H1 (cell line): ENCODE data around the gene MPV17L. TPM values are rescaled to one million over a fixed set of nuclear protein-coding genes. Genes with fewer than 3 reads are reported as not detected.
"Not testable (repeated sequence)": the region's sequence is repeated elsewhere in the genome, so short reads cannot be mapped to it uniquely, and the experiment has no call there.

Experiments
- CTCF ChIA-PET: fragments of 300-600 bp; sonication (Branson Sonifier 250); formaldehyde crosslinking; loops from one replicate; lab custom pipeline; 2021; ENCODE audit not compliant: partially characterized antibody; lab: Charles Lee
- POLR2A ChIA-PET: fragments of 300-600 bp; sonication (Branson Sonifier 250); formaldehyde crosslinking; loops from one replicate; lab custom pipeline; 2021; ENCODE audit warnings: inconsistent platforms; ENCODE audit not compliant: partially characterized antibody; lab: Charles Lee
- DNase-seq, 2 experiments: peaks; one replicate each; pipeline versions ENCODE4 v3.0.0 to v3.0.0-alpha.2; 2010 to 2022; ENCODE audit warnings: low spot score in 2 of 2, low read depth in 1 of 2, mixed read lengths in 1 of 2
- FAIRE-seq: peaks from 2 replicates; lab custom pipeline; 2011; peaks lifted over from hg19 to GRCh38; lab: Jason Lieb, UNC
- H2AFZ ChIP-seq: 2 replicates; pipeline ENCODE4 v1.8.1; 2012; ENCODE audit warnings: low read length, inconsistent platforms
- H2AK5ac ChIP-seq: 2 replicates; pipeline ENCODE4 v1.6.1; 2013; ENCODE audit warnings: low read depth, low read length
- H2BK120ac ChIP-seq: replicated peaks from 2 replicates; pipeline ENCODE3; 2013; ENCODE audit warnings: low read depth, low read length, inconsistent platforms
- H2BK12ac ChIP-seq: 2 replicates; pipeline ENCODE4 v1.6.1; 2013; ENCODE audit warnings: low read depth, low read length
- H2BK15ac ChIP-seq: 2 replicates; pipeline ENCODE4 v1.6.1; 2013; ENCODE audit warnings: low read length
- H2BK20ac ChIP-seq: 2 replicates; pipeline ENCODE4 v1.6.1; 2013; ENCODE audit warnings: low read length
- H2BK5ac ChIP-seq: 2 replicates; pipeline ENCODE4 v1.6.1; 2013; ENCODE audit warnings: low read depth, low read length
- H3K14ac ChIP-seq: 2 replicates; pipeline ENCODE4 v1.6.1; 2013; ENCODE audit warnings: inconsistent platforms; ENCODE audit not compliant: insufficient read length
- H3K18ac ChIP-seq: 2 replicates; pipeline ENCODE4 v1.6.1; 2013; ENCODE audit warnings: low read length; ENCODE audit errors: extremely low read depth
- H3K23ac ChIP-seq: 2 replicates; pipeline ENCODE4 v1.6.1; 2013; ENCODE audit warnings: inconsistent platforms; ENCODE audit not compliant: insufficient read length
- H3K23me2 ChIP-seq: 2 replicates; pipeline ENCODE4 v1.6.1; 2013; ENCODE audit warnings: low read depth, low read length
- H3K27ac ChIP-seq: 2 replicates; pipeline ENCODE4 v1.6.1; 2011; ENCODE audit warnings: low read depth, low read length, inconsistent platforms
- H3K27me3 ChIP-seq, 4 experiments: replicated peaks in 1 of 4; 1 replicate in 1 of 4; 2 replicates in 3 of 4; pipeline versions ENCODE4 v1.6.1 to v1.8.1; 2011 to 2013; ENCODE audit warnings: low read length in 3 of 4, mild to moderate bottlenecking in 3 of 4, inconsistent platforms in 2 of 4, mixed read lengths in 2 of 4, moderate library complexity in 1 of 4; ENCODE audit not compliant: control insufficient read depth in 3 of 4, insufficient read depth in 3 of 4; ENCODE audit errors: extremely low read depth in 1 of 4
- H3K36me3 ChIP-seq, 4 experiments: 2 replicates each; pipeline versions ENCODE4 v1.6.1 to v1.8.1; 2011 to 2013; ENCODE audit warnings: mild to moderate bottlenecking in 4 of 4, low read length in 3 of 4, moderate library complexity in 2 of 4, control low read depth in 1 of 4, inconsistent platforms in 1 of 4; ENCODE audit not compliant: insufficient read depth in 4 of 4, control insufficient read depth in 2 of 4
- H3K4ac ChIP-seq: replicated peaks from 2 replicates; pipeline ENCODE3; 2013; ENCODE audit warnings: low read length, low read depth, mixed read lengths, inconsistent platforms; ENCODE audit not compliant: insufficient read length
- H3K4me1 ChIP-seq, 4 experiments: replicated peaks in 1 of 4; 1 replicate in 1 of 4; 2 replicates in 3 of 4; pipeline versions ENCODE4 v1.6.1 to v1.8.1; 2011 to 2013; ENCODE audit warnings: low read length in 3 of 4, inconsistent platforms in 2 of 4, mixed read lengths in 1 of 4; ENCODE audit not compliant: insufficient read depth in 4 of 4, control insufficient read depth in 3 of 4
- H3K4me2 ChIP-seq, 2 experiments: 2 replicates each; pipeline versions ENCODE4 v1.6.1 to v1.8.1; 2011 to 2013; ENCODE audit warnings: low read depth in 2 of 2, low read length in 2 of 2, control low read depth in 1 of 2, inconsistent platforms in 1 of 2, mild to moderate bottlenecking in 1 of 2; ENCODE audit not compliant: insufficient read depth in 1 of 2
- H3K4me3 ChIP-seq, 4 experiments: fragments of 200-600, 300-600 bp in 1 of 4; sonication (generic), shearing (Covaris generic), sonication (Bioruptor Twin) in 1 of 4; 2 replicates each; pipeline versions ENCODE4 v1.5.1 to v1.8.1; 2011 to 2016; ENCODE audit warnings: low read length in 4 of 4, low read depth in 3 of 4, control low read depth in 2 of 4, inconsistent platforms in 2 of 4, mild to moderate bottlenecking in 2 of 4, mixed read lengths in 1 of 4, moderate library complexity in 1 of 4; ENCODE audit not compliant: insufficient read depth in 2 of 4; ENCODE audit errors: extremely low read depth in 1 of 4
- H3K56ac ChIP-seq: replicated peaks from 2 replicates; pipeline ENCODE3; 2013; ENCODE audit warnings: low read depth, mild to moderate bottlenecking, mixed read lengths, low read length, inconsistent platforms; ENCODE audit not compliant: insufficient read length
- H3K79me1 ChIP-seq: 2 replicates; pipeline ENCODE4 v1.6.1; 2013; ENCODE audit warnings: low read depth, low read length, control low read depth
- H3K79me2 ChIP-seq, 2 experiments: 2 replicates each; pipeline versions ENCODE4 v1.6.1 to v1.8.1; 2012 to 2013; ENCODE audit warnings: low read length in 2 of 2, mild to moderate bottlenecking in 2 of 2, inconsistent platforms in 1 of 2; ENCODE audit not compliant: insufficient read depth in 2 of 2, control insufficient read depth in 1 of 2
- H3K9ac ChIP-seq, 4 experiments: replicated peaks in 1 of 4; 1 replicate in 1 of 4; 2 replicates in 3 of 4; pipeline versions ENCODE4 v1.6.1 to v1.8.1; 2011 to 2013; ENCODE audit warnings: low read depth in 3 of 4, low read length in 3 of 4, control low read depth in 2 of 4, mild to moderate bottlenecking in 2 of 4, moderate library complexity in 2 of 4, inconsistent platforms in 1 of 4; ENCODE audit errors: extremely low read depth in 1 of 4
- H3K9me3 ChIP-seq, 2 experiments: 2 replicates each; pipeline versions ENCODE4 v1.6.1 to v1.8.1; 2012 to 2013; ENCODE audit warnings: mild to moderate bottlenecking in 2 of 2, moderate library complexity in 2 of 2, control low read depth in 1 of 2, inconsistent platforms in 1 of 2, low read depth in 1 of 2, low read length in 1 of 2, mixed read lengths in 1 of 2; ENCODE audit not compliant: insufficient read depth in 2 of 2
- H4K20me1 ChIP-seq, 2 experiments: replicated peaks in 1 of 2; 2 replicates each; pipeline versions ENCODE3 to v1.8.1; 2011 to 2013; ENCODE audit warnings: inconsistent platforms in 2 of 2, low read length in 2 of 2, mild to moderate bottlenecking in 1 of 2; ENCODE audit not compliant: insufficient read depth in 2 of 2, control insufficient read depth in 1 of 2
- H4K5ac ChIP-seq: 2 replicates; pipeline ENCODE4 v1.6.1; 2013; ENCODE audit warnings: low read length, low read depth, mixed read lengths, inconsistent platforms; ENCODE audit not compliant: insufficient read length
- H4K8ac ChIP-seq: 2 replicates; pipeline ENCODE4 v1.8.0; 2013; ENCODE audit warnings: mild to moderate bottlenecking, moderate library complexity, low read length, inconsistent platforms; ENCODE audit not compliant: insufficient read depth; ENCODE audit errors: extremely low read depth
- H4K91ac ChIP-seq: replicated peaks from 2 replicates; pipeline ENCODE3; 2013; ENCODE audit warnings: low read length, mixed read lengths, inconsistent platforms; ENCODE audit not compliant: insufficient read length
- TAF1 ChIP-seq: IDR thresholded peaks from 2 replicates; pipeline ENCODE4 v1.6.1; 2011; ENCODE audit warnings: mild to moderate bottlenecking, low read depth, low read length
- WGBS, 2 experiments: shearing (Covaris generic) in 1 of 2; methylation state at CpG; one replicate each; pipeline versions ENCODE4 v1.1.6 to v1.1.7; 2013 to 2015; ENCODE audit warnings: low lambda C conversion rate in 2 of 2, mixed read lengths in 2 of 2, inconsistent platforms in 1 of 2, low coverage in 1 of 2, missing lambda C conversion rate in 1 of 2; ENCODE audit not compliant: insufficient replicate concordance in 2 of 2, insufficient coverage in 1 of 2, insufficient read length in 1 of 2; ENCODE audit errors: extremely low coverage in 1 of 2, missing lambda C conversion rate in 1 of 2; 5-methylcytosine and 5-hydroxymethylcytosine counted together
- polyA plus RNA-seq, 7 experiments: library from polyadenylated mRNA; depleted of rRNA in 3 of 7; stranded (reverse) in 5 of 7; unstranded in 2 of 7; fragments of >200 nt in 5 of 7; fragments of 200-250 nt in 2 of 7; gene quantifications; 1 replicate in 5 of 7; 2 replicates in 1 of 7; 4 replicates in 1 of 7; pipeline versions ENCODE4 v1.2.1 to v1.2.3, GENCODE V29; 2011 to 2013; ENCODE audit warnings: missing spikeins in 2 of 7, mixed read lengths in 2 of 7
- total RNA-seq: library from RNA; stranded (reverse); fragmentation: NEBNext Ultra II Directional; extraction: Animal tissue kit (Norgen Biotek cat#: 25700); gene quantifications from 2 replicates; pipeline ENCODE4 v1.2.1, GENCODE V29; 2021

Gene MPV17L
- total and polyA plus RNA-seq, 2 of the 8 experiments (the other 6 are each of a cell fraction or from before 2014, with no cell fraction given) = 6.7 to 8.2 TPM

DNA sequence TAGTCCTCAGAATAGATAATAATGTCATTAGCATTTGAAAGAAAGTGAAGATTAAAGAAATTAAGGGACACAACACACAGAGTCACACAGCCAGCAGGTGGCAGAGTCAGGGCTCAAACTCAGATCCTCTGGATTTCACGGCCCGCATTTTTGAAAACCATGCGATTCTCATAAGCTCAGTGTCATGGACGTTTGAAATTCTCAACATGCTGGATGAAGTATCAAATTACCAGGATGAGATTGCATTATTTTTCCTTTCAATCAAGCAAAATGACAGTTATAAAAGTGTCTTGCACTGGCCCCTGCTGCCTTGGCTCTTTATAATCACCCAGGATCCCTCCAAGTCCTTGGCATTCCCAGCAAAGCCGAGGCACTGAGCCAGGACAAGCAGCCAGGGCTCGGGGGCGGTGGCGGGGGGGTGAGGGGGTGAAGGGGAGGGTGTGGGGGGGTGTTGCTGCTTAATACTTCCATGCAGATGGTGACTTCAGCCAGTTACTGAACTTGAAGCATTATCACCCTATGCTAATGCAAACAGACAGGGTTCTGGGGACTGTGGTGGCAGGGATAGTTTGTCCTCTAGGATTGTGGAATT is 32.2 kb downstream of the MPV17L start (continued):
- no peak for TF ChIP-seq TAF1

DNA sequence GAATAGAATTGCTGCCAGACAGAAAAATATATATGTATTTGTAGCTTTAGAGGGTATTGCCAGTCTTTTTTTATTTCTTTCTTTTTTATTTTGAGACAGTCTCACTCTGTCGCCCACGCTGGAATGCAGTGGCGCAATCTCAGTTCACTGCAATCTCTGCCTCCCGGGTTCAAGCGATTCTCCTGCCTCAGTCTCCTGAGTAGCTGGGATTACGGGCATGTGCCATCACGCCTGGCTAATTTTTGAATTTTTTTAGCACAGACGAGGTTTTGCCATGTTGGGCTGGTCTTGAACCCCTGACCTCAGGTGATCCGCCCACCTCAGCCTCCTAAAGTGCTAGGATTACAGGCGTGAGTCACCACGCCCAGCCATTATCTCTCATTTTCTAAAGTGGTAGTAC is 35.3 kb downstream of the MPV17L start:
- H3K79me1 ChIP-seq, DNase-seq, H3K9me3 ChIP-seq, H4K91ac ChIP-seq, H3K18ac ChIP-seq, H3K36me3 ChIP-seq, H3K4me3 ChIP-seq, H2AFZ ChIP-seq, H4K8ac ChIP-seq, H2BK20ac ChIP-seq, H3K4me2 ChIP-seq, H3K79me2 ChIP-seq, H3K27me3 ChIP-seq, H3K4ac ChIP-seq, H3K14ac ChIP-seq, POLR2A ChIA-PET, H2BK15ac ChIP-seq, H4K5ac ChIP-seq, CTCF ChIA-PET, H2BK12ac ChIP-seq, FAIRE-seq, H2BK120ac ChIP-seq, H2BK5ac ChIP-seq, H2AK5ac ChIP-seq, H3K9ac ChIP-seq, H3K23ac ChIP-seq, H3K56ac ChIP-seq, H3K27ac ChIP-seq, H4K20me1 ChIP-seq, H3K4me1 ChIP-seq: not testable (repeated sequence)
- WGBS, 2 experiments = 93% methylated on average over 11 of the region's 11 CpGs; no CpG with 5 or more reads in 1 of the 2 experiments
- peaks cover 11% of the 10 kb centered on the region; the same call in 1 of the 2 replicates for H3K23me2 ChIP-seq
